HepG2 (cell line): ENCODE results near the gene TNNI2. TPM values are rescaled to one million over a fixed set of nuclear protein-coding genes. Genes with fewer than 3 reads are reported as not detected.

Source experiments
- BCLAF1 ChIP-seq: fragments of 450-650 bp; IDR thresholded peaks from 2 replicates; pipeline ENCODE4 v1.6.1; 2017; ENCODE audit warnings: mild to moderate bottlenecking
- ERF ChIP-seq: IDR thresholded peaks from 2 replicates; pipeline ENCODE4 v1.6.1; 2018; ENCODE audit warnings: missing biosample characterization, missing genetic modification reagents
- HCFC1 ChIP-seq: fragments of 150-350 bp; IDR thresholded peaks from 2 replicates; pipeline ENCODE4 v1.6.1; 2014; ENCODE audit warnings: low read depth, low read length
- HMG20A ChIP-seq: IDR thresholded peaks from 2 replicates; pipeline ENCODE4 v1.6.1; 2016; ENCODE audit warnings: borderline replicate concordance
- SATB2 ChIP-seq: sonication (generic); formaldehyde crosslinking; IDR thresholded peaks from 2 replicates; pipeline ENCODE4 v1.5.0; 2020; ENCODE audit warnings: missing genetic modification reagents
- SMAD9 ChIP-seq: sonication (generic); formaldehyde crosslinking; IDR thresholded peaks from 2 replicates; pipeline ENCODE4 v1.5.1; 2020; ENCODE audit warnings: mild to moderate bottlenecking, missing genetic modification reagents
- SMC3 ChIP-seq: IDR thresholded peaks from 2 replicates; pipeline ENCODE4 v1.6.1; 2011; ENCODE audit warnings: low read length, improper control_type of control experiment
- ZBTB2 ChIP-seq: sonication (generic); formaldehyde crosslinking; IDR thresholded peaks from 2 replicates; pipeline ENCODE4 v1.8.0; 2022; ENCODE audit warnings: low read depth, missing genetic modification reagents
- ZNF143 ChIP-seq: sonication (generic); formaldehyde crosslinking; IDR thresholded peaks from 2 replicates; pipeline ENCODE4 v1.4.0; 2020; ENCODE audit warnings: missing genetic modification reagents
- ZNF253 ChIP-seq: sonication (generic); formaldehyde crosslinking; IDR thresholded peaks from 2 replicates; pipeline ENCODE4 v1.8.0; 2022; ENCODE audit warnings: mild to moderate bottlenecking, missing genetic modification reagents, borderline replicate concordance
- ZNF501 ChIP-seq: sonication (generic); formaldehyde crosslinking; IDR thresholded peaks from 2 replicates; pipeline ENCODE4 v1.5.1; 2020; ENCODE audit warnings: mild to moderate bottlenecking, moderate library complexity, missing genetic modification reagents
- ZNF547 ChIP-seq: sonication (generic); formaldehyde crosslinking; IDR thresholded peaks from 2 replicates; pipeline ENCODE4 v1.5.1; 2020; ENCODE audit warnings: mild to moderate bottlenecking, missing genetic modification reagents
- ZNF557 ChIP-seq: sonication (generic); formaldehyde crosslinking; IDR thresholded peaks from 2 replicates; pipeline ENCODE4 v1.4.0; 2020; ENCODE audit warnings: missing genetic modification reagents
- ZNF646 ChIP-seq: sonication (generic); formaldehyde crosslinking; IDR thresholded peaks from 2 replicates; pipeline ENCODE4 v1.9.0; 2021; ENCODE audit warnings: mild to moderate bottlenecking, missing genetic modification reagents
- polyA plus RNA-seq, 8 experiments: library from polyadenylated mRNA; depleted of rRNA in 3 of 8; stranded (reverse) in 7 of 8; unstranded in 1 of 8; fragments of >200 nt; fragmentation: Illumina TruSeq in 4 of 8; extraction: Trizol in 4 of 8; gene quantifications; 2 replicates each; pipeline versions ENCODE4 v1.2.1 to v1.2.3, GENCODE V29; 2011 to 2016; ENCODE audit warnings: low read depth in 4 of 8, missing spikeins in 1 of 8, mixed read lengths in 1 of 8; ENCODE audit not compliant: insufficient read depth in 1 of 8
- total RNA-seq, 5 experiments: library from RNA; depleted of rRNA; stranded (reverse); fragments of >200 nt; fragmentation: Illumina TruSeq; extraction: Trizol; gene quantifications; 2 replicates each; pipeline ENCODE4 v1.2.3, GENCODE V29; 2016; ENCODE audit warnings: low read depth in 1 of 5
- TF ChIP-seq, protein P1 (sequence below): sonication (generic); formaldehyde crosslinking; IDR thresholded peaks from 2 replicates; pipeline ENCODE4 v1.4.0; 2020; ENCODE audit warnings: missing genetic modification reagents, borderline replicate concordance

The TNNI2 gene
- total and polyA plus RNA-seq, 2 of the 13 experiments (the other 11 are each of a cell fraction or from before 2014, with no cell fraction given): 7.2 to 12.0 TPM

DNA sequence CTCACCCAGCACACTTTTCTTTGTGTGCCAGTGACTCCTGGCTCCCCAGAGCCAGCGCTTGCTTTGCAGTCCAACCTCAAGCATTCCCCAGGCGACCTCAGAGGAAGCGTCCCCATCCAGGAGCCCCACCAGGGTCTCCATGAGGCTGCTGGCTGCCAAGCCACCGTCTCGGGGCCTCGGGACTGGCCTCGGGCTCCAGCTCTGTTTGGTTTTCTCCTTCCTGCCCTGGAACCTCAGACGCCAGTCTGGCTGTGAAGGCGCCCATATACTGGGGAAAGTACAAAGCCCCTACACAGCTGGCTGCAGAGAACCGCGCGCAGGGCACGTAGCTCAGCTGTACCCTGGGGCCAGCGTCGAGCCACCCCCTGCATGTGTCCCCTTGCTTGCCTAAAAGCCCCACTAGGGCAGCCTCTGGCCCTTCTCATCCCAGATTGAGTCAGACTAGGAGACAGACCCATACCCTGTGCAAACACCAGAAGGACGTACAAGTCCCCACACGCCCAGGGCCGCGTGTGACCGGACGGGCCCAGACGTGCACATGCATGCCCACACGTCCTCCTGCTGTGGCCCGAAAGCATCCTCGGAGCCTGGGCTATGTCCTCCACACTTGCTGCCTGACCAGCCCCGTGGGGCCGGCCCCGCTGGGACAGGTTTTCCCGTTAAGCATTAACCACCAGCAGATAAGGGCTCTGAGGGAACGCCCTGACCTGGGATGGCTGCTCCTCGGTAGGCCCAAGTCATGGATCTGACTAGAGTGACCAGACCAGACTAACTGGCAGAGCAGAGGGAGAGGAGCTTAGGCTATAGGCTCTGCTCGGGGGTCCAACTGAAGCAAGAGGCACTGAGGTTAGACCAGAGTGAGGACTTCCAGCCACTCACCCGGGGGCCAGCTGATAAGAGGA, 8.2 kb upstream of the TNNI2 start (continued):
- peak; percentile 59; the same call in 1 of the 2 replicates for TF ChIP-seq HMG20A
- TF ChIP-seq ZBTB2 (CRISPR knock-in tag): peak; percentile 46; the same call in 1 of the 2 replicates
- TF ChIP-seq ERF (CRISPR knock-in tag): peak; percentile 94
- no peak for TF ChIP-seq ZNF143 (CRISPR knock-in tag)
- no peak for TF ChIP-seq HCFC1
- no peak for TF ChIP-seq SMC3
- TF ChIP-seq ZNF547: peak; percentile 92; the same call in 1 of the 2 replicates
- TF ChIP-seq SMAD9 (CRISPR knock-in tag): no peak
- TF ChIP-seq SATB2 (CRISPR knock-in tag): 0 out of 2 replicates have a peak, but pooled peaks have one; percentile 24
- TF ChIP-seq ZNF253 (CRISPR knock-in tag): peak; percentile 91
- peak; percentile 22; the same call in 1 of the 2 replicates for TF ChIP-seq ZNF646 (CRISPR knock-in tag)
- peak; percentile 97 for TF ChIP-seq ZNF501 (CRISPR knock-in tag)
- TF ChIP-seq, protein P1, sequence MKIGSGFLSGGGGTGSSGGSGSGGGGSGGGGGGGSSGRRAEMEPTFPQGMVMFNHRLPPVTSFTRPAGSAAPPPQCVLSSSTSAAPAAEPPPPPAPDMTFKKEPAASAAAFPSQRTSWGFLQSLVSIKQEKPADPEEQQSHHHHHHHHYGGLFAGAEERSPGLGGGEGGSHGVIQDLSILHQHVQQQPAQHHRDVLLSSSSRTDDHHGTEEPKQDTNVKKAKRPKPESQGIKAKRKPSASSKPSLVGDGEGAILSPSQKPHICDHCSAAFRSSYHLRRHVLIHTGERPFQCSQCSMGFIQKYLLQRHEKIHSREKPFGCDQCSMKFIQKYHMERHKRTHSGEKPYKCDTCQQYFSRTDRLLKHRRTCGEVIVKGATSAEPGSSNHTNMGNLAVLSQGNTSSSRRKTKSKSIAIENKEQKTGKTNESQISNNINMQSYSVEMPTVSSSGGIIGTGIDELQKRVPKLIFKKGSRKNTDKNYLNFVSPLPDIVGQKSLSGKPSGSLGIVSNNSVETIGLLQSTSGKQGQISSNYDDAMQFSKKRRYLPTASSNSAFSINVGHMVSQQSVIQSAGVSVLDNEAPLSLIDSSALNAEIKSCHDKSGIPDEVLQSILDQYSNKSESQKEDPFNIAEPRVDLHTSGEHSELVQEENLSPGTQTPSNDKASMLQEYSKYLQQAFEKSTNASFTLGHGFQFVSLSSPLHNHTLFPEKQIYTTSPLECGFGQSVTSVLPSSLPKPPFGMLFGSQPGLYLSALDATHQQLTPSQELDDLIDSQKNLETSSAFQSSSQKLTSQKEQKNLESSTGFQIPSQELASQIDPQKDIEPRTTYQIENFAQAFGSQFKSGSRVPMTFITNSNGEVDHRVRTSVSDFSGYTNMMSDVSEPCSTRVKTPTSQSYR (CRISPR knock-in tag): peak; percentile 44; the same call in 1 of the 2 replicates
- TF ChIP-seq BCLAF1: no peak
- TF ChIP-seq ZNF557 (CRISPR knock-in tag): no peak
